Tibial artery (tissue), 4 donors: ENCODE data around the gene WBP11.
A peak's percentile ranks its signal among the peaks of the same experiment; 100 is the strongest.

Experiments
- DNase-seq, 2 donors: peaks; one replicate each; pipeline ENCODE4 v3.0.0-alpha.2; 2019
- H3K27ac ChIP-seq, 2 donors: fragments of 200-600 bp; sonication (generic) in 1 of 2; 1 replicate in 1 of 2; 2 replicates in 1 of 2; pipeline ENCODE4 v1.5.1; 2018 to 2019; ENCODE audit warnings: mild to moderate bottlenecking in 1 of 2
- H3K27me3 ChIP-seq, 2 donors: fragments of 200-600 bp; sonication (generic) in 1 of 2; one replicate each; pipeline versions ENCODE4 v1.5.1 to v1.6.0; 2016 to 2019
- H3K36me3 ChIP-seq, 3 donors: fragments of 200-600 bp; sonication (generic) in 2 of 3; one replicate each; pipeline ENCODE4 v1.5.1; 2016 to 2019; ENCODE audit warnings: mild to moderate bottlenecking in 2 of 3
- H3K4me1 ChIP-seq, 4 donors: fragments of 200-600 bp; sonication (generic) in 2 of 4; 1 replicate in 3 of 4; 2 replicates in 1 of 4; pipeline ENCODE4 v1.5.1; 2016 to 2019
- H3K4me3 ChIP-seq, 2 donors: fragments of 200-600 bp; sonication (generic) in 1 of 2; 1 replicate in 1 of 2; 2 replicates in 1 of 2; pipeline ENCODE4 v1.5.1; 2018 to 2019; ENCODE audit warnings: mild to moderate bottlenecking in 2 of 2
- H3K9me3 ChIP-seq, 3 donors: fragments of 200-600 bp; sonication (generic) in 1 of 3; one replicate each; pipeline ENCODE4 v1.5.1; 2016 to 2019
- intact Hi-C: fragments of 100-400 bp; cut with DNase I; formaldehyde crosslinking; loops from one replicate; pipeline ENCODE4 v1.15.0; 2023; ENCODE audit warnings: low total_unique reads
- TF ChIP-seq, protein P1 (sequence below), 2 experiments: fragments of 200-600 bp in 1 of 2; fragments of 450-650 bp in 1 of 2; IDR thresholded peaks; one replicate each; pipeline ENCODE4 v1.5.1; 2017 to 2019; ENCODE audit warnings: antibody characterized with exemption in 2 of 2, mild to moderate bottlenecking in 1 of 2, moderate library complexity in 1 of 2

WBP11 gene

DNA sequence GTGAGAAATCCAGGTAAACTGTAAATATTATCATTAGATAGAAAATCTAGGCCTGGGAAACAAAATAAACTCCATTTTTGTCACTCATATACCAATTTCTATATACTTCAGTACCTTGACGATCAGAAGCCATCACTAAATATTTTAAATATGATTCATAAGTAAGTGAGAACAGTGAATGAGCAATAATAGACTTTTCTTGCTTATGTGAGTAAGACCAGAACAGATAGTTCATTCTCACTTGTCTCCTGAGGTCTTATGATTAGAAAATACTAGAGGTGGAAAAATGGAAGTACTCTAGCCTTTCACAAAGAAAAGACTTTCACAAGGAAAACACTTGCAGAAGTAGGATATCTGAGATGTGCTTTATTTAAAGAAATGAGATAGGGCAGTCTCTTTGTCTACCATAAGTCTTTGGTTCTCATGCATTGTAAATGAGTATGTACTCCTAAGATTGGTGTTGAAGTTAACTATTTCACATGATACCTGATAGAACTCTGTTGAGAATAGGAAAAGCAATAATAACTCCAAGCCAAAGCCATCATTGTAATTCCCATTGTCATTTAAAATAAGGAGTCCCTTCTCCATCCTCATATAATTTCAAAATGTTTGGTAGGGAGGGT lies 20.8 kb upstream of the WBP11 start:
- no peaks in the 10 kb centered on the region for H3K9me3 ChIP-seq
- no peaks in the 10 kb centered on the region for H3K36me3 ChIP-seq
- intact Hi-C loops: no loop called here
- TF ChIP-seq, protein P1, sequence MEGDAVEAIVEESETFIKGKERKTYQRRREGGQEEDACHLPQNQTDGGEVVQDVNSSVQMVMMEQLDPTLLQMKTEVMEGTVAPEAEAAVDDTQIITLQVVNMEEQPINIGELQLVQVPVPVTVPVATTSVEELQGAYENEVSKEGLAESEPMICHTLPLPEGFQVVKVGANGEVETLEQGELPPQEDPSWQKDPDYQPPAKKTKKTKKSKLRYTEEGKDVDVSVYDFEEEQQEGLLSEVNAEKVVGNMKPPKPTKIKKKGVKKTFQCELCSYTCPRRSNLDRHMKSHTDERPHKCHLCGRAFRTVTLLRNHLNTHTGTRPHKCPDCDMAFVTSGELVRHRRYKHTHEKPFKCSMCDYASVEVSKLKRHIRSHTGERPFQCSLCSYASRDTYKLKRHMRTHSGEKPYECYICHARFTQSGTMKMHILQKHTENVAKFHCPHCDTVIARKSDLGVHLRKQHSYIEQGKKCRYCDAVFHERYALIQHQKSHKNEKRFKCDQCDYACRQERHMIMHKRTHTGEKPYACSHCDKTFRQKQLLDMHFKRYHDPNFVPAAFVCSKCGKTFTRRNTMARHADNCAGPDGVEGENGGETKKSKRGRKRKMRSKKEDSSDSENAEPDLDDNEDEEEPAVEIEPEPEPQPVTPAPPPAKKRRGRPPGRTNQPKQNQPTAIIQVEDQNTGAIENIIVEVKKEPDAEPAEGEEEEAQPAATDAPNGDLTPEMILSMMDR (IDR thresholded peaks at IDR 0.05): no peak
- H3K27ac ChIP-seq: no peak overlapping the region
- H3K27me3 ChIP-seq: no peaks in the 10 kb centered on the region
- H3K4me3 ChIP-seq: no peak overlapping the region
- no peak for DNase-seq
- H3K4me1 ChIP-seq: peaks cover 0 to 18% (median 7%) of the 10 kb centered on the region in 4 donors

DNA sequence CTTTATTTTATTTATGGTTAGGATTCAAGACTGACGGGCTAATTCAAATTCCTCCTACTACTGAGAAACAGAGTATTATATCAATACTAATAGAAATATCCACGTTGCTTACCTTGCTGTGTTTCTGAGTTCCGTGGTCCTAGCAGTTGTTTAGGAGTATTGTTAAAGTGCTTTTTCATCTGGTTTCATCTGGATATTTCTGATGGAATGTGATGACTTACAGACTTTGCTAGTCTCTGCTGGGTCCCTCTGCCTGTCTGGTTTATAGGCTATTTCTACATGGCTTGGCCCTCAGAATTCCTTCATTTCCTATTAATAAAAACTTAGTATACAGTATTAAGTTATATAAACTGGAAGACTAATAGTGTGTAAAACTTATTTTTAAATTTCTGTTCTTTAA lies 10.7 kb upstream of the WBP11 start, which contains the start of gene SMCO3:
Gene SMCO3 (minus strand): TSS at position 169 of the 400 bp plus-strand sequence. CDS start 7,502 bp downstream, outside the sequence.
- Histone ChIP-seq H3K4me3 (no peak within 1 kb of the TSS), H3K4me1 (no peaks in the 10 kb centered on the region), H3K27ac (no peak within 1 kb of the TSS), H3K27me3 (no peaks in the 10 kb centered on the region), H3K36me3 (no peaks in the 10 kb centered on the region), H3K9me3 (no peaks in the 10 kb centered on the region)
- intact Hi-C loops: no loop called here
- TF ChIP-seq, protein P1 (IDR thresholded peaks at IDR 0.05): no peak
- no peak for DNase-seq

DNA sequence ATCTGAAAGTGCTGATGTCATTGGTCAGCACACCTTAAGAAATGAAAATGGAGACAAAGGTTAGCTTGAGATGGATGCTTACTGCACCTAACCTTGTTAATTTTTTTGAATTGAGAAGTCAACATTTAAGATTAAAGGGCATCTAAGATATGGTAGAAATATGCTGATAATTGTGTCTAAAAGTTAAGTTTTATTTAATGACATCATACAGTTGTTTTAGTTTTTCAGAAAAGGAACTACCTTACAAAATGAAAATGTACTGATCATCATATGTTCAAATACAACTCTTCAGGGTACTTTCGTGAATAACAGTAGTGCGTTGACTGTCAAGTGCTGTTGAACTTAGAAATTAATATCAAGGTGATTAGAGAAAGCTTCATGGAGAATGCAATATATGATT lies 8.2 kb upstream of the WBP11 start:
- no peaks in the 10 kb centered on the region for H3K27me3 ChIP-seq
- DNase-seq: no peak
- H3K36me3 ChIP-seq: no peaks in the 10 kb centered on the region
- no peak overlapping the region for H3K27ac ChIP-seq
- no peaks in the 10 kb centered on the region for H3K9me3 ChIP-seq
- no peak overlapping the region for H3K4me3 ChIP-seq
- H3K4me1 ChIP-seq: no peaks in the 10 kb centered on the region
- TF ChIP-seq, protein P1 (IDR thresholded peaks at IDR 0.05): no peak
- intact Hi-C loops: no loop called here

DNA sequence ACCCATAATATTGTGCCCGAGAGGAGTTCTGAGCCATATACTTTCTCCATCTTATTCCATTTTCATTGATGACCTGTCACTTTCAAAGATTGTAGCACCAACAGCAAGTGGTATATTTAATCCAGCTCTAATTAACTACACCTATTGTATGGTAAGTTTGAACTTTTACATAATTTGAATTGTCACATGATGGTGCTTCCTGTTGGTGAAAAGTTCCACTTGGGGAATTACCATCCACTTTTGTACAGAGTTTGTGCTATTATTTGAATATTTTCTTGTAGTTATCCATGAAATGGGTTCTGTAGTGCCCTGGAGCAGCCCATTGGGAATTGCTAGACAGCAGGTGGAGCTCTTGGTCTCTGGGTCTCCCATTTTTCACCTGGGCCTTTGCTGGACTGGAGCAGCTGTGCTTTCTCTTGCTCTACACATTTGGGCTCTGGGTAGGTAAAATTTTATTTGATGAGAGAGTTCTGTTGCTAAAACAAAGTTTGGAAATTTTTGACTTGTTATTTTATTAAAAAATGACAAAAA lies 7.7 kb upstream of the WBP11 start:
- Histone ChIP-seq H3K27ac (no peak overlapping the region), H3K27me3 (no peaks in the 10 kb centered on the region), H3K4me1 (no peaks in the 10 kb centered on the region), H3K9me3 (no peaks in the 10 kb centered on the region), H3K4me3 (no peak overlapping the region), H3K36me3 (no peaks in the 10 kb centered on the region)
- DNase-seq: no peak
- intact Hi-C loops: no loop called here
- TF ChIP-seq, protein P1 (IDR thresholded peaks at IDR 0.05): peak; percentile 22 to 26

DNA sequence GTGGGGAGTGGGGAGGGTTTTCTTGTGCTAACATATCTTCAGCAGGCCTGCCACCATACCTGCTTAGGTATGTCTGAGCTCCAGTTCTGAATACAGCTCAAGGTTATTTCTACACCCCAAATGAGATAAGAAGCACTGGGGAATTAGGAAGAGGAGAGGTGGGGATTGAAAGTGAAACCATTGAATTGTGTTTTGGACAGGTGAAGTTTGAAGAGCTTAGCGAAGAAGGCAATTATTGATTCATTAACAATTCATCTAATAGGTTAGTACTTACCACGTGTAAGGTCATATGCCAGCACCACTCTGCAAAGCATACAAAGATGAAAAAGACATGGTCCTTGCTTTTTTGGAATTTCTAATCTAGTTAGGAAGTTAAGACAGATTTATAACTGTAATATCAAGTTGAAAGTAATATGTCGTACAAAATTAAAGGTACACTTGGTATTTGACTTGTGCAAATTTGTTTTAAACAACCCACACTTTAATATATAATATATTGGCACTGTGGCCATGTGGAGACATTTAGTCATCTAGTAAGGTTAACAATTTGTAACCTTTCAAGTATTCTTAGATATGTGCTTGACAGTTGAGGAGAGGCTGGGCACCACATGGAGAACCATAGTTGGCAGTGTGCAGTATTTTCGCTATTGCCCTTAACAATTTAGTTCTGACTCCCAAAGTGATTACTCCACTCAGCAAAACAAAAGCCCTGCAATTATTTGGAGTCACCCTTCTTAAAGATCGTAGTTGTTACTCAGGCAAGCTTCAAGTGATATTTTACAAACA lies 7.1 kb upstream of the WBP11 start:
- Histone ChIP-seq H3K27ac (no peak overlapping the region), H3K4me3 (no peak overlapping the region), H3K4me1 (no peaks in the 10 kb centered on the region), H3K36me3 (no peaks in the 10 kb centered on the region), H3K9me3 (no peaks in the 10 kb centered on the region), H3K27me3 (no peaks in the 10 kb centered on the region)
- DNase-seq: no peak
- intact Hi-C loops: no loop called here
- TF ChIP-seq, protein P1 (IDR thresholded peaks at IDR 0.05): no peak
